Gastrocnemius medialis (tissue), 4 donors: Measurements from ENCODE around the gene IL4R.

Source experiments
- POLR2A ChIP-seq, 2 donors: fragments of 450-650 bp; IDR thresholded peaks; one replicate each; pipeline ENCODE4 v1.6.1; 2017; ENCODE audit warnings: antibody characterized with exemption in 2 of 2, mild to moderate bottlenecking in 2 of 2, moderate library complexity in 2 of 2
- TF ChIP-seq, protein P1 (sequence below), 5 experiments: fragments of 450-650 bp in 3 of 5; fragments of 200-600 bp in 2 of 5; sonication (generic) in 2 of 5; IDR thresholded peaks in 4 of 5; conservative IDR thresholded peaks in 1 of 5; 1 replicate in 4 of 5; 2 replicates in 1 of 5; pipeline ENCODE4 v1.5.1; 2016 to 2019; ENCODE audit warnings: antibody characterized with exemption in 5 of 5, mild to moderate bottlenecking in 3 of 5, moderate library complexity in 3 of 5

DNA sequence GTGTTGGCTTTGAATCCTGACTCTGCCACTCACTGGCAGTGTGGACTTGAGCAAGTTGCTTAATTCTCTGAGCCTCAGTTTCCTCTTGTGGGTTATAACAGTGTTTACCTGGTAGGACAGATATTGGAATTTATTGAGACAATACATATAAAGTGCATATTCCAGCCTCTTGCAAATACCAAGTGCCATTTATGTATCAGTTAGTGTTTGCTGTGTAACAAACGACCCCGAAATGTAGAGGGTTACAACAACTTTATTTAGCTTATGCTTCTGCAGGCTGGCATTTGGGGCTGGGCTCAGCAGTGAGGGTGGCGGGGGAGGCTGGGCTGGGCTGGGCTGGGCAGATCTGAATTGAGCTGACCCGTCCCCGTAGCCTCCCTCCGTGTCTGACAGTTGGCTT, 45.8 kb downstream of the IL4R start:
- no peak for TF ChIP-seq POLR2A (IDR thresholded peaks at IDR 0.05)
- TF ChIP-seq, protein P1, sequence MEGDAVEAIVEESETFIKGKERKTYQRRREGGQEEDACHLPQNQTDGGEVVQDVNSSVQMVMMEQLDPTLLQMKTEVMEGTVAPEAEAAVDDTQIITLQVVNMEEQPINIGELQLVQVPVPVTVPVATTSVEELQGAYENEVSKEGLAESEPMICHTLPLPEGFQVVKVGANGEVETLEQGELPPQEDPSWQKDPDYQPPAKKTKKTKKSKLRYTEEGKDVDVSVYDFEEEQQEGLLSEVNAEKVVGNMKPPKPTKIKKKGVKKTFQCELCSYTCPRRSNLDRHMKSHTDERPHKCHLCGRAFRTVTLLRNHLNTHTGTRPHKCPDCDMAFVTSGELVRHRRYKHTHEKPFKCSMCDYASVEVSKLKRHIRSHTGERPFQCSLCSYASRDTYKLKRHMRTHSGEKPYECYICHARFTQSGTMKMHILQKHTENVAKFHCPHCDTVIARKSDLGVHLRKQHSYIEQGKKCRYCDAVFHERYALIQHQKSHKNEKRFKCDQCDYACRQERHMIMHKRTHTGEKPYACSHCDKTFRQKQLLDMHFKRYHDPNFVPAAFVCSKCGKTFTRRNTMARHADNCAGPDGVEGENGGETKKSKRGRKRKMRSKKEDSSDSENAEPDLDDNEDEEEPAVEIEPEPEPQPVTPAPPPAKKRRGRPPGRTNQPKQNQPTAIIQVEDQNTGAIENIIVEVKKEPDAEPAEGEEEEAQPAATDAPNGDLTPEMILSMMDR (IDR thresholded peaks at IDR 0.05 in 4 of 5, conservative IDR thresholded peaks at IDR 0.05 in 1 of 5), result no peak
